Measurements from ENCODE around the gene LRFN3.

LRFN3 gene

GRCh38 chr19:35938282-35939224, 2.4 kb downstream of the LRFN3 start:
- TF ChIP-seq CTCF (IDR thresholded peaks at IDR 0.05; ENCODE audit: extremely low read depth, insufficient read depth, missing control alignments) = no peak
- in situ Hi-C loops (cut with MboI; ENCODE audit: low pct_unique_long_range_greater_than_20kb, low sequenced_read_pairs, unreplicated experiment) = no loop called here
- DNase-seq (ENCODE audit: low spot score) = peak; percentile 25

GRCh38 chr19:35939307-35940077, 3.3 kb downstream of the LRFN3 start:
- in situ Hi-C loops (cut with MboI; ENCODE audit: low pct_unique_long_range_greater_than_20kb, low sequenced_read_pairs, unreplicated experiment) = no loop called here
- no peak for TF ChIP-seq CTCF (IDR thresholded peaks at IDR 0.05; ENCODE audit: extremely low read depth, insufficient read depth, missing control alignments)
- peak; percentile 24 for DNase-seq (ENCODE audit: low spot score)

- peak; percentile 12 for DNase-seq (ENCODE audit: low spot score)
- in situ Hi-C loops (cut with MboI; ENCODE audit: low pct_unique_long_range_greater_than_20kb, low sequenced_read_pairs, unreplicated experiment) = no loop called here
- no peak for TF ChIP-seq CTCF (IDR thresholded peaks at IDR 0.05; ENCODE audit: extremely low read depth, insufficient read depth, missing control alignments)
These were observed 4.1 kb downstream of the LRFN3 start for GRCh38 chr19:35940078-35940775.

GRCh38 chr19:35940839-35941238, 4.7 kb downstream of the LRFN3 start:
- in situ Hi-C loops (cut with MboI; ENCODE audit: low pct_unique_long_range_greater_than_20kb, low sequenced_read_pairs, unreplicated experiment) = no loop called here
- peak; percentile 19 for DNase-seq (ENCODE audit: low spot score)
- TF ChIP-seq CTCF (IDR thresholded peaks at IDR 0.05; ENCODE audit: extremely low read depth, insufficient read depth, missing control alignments) = no peak

- DNase-seq (ENCODE audit: low spot score) = peak; percentile 6
- TF ChIP-seq CTCF (IDR thresholded peaks at IDR 0.05; ENCODE audit: extremely low read depth, insufficient read depth, missing control alignments) = no peak
- in situ Hi-C loops (cut with MboI; ENCODE audit: low pct_unique_long_range_greater_than_20kb, low sequenced_read_pairs, unreplicated experiment) = no loop called here
These were observed 6.1 kb downstream of the LRFN3 start for GRCh38 chr19:35942235-35942634.

Measured in GM13977 (cell line).